Measurements from ENCODE around the gene STRADA.

GRCh38 chr17:63693411-63694113, 48.0 kb downstream of the STRADA start:
- TF ChIP-seq OSR1 (CRISPR knock-in tag; IDR thresholded peaks at IDR 0.05) (no peak), ESRRG (CRISPR knock-in tag; IDR thresholded peaks at IDR 0.05) (no peak), ZNF70 (CRISPR knock-in tag; IDR thresholded peaks at IDR 0.05) (no peak), PPARA (CRISPR knock-in tag; IDR thresholded peaks at IDR 0.05; ENCODE audit: borderline replicate concordance) (no peak), RARB (CRISPR knock-in tag; IDR thresholded peaks at IDR 0.05) (no peak), CSDC2 (CRISPR knock-in tag; IDR thresholded peaks at IDR 0.05) (no peak), ZFP30 (CRISPR knock-in tag; IDR thresholded peaks at IDR 0.05) (no peak), ZNF565 (CRISPR knock-in tag; conservative IDR thresholded peaks at IDR 0.05; ENCODE audit: low read depth) (no peak), ZFP3 (CRISPR knock-in tag; IDR thresholded peaks at IDR 0.05) (no peak), PATZ1 (CRISPR knock-in tag; IDR thresholded peaks at IDR 0.05; ENCODE audit: borderline replicate concordance) (no peak), TOX (CRISPR knock-in tag; IDR thresholded peaks at IDR 0.05; ENCODE audit: borderline replicate concordance) (no peak)

Measured in SK-N-SH treated with all-trans-retinoic acid at 6 μM for 48 hours (cell line).